GM19238 (cell line): ENCODE data around the gene DDIT4.

Source experiments
- DNase-seq: peaks from one replicate; pipeline ENCODE4 v3.0.0; 2011; ENCODE audit warnings: low spot score; ENCODE audit not compliant: insufficient read length

Gene DDIT4

GRCh38 chr10:72316386-72316700, 42.6 kb downstream of the DDIT4 start:
- no peak for DNase-seq

GRCh38 chr10:72316748-72317435, 43.2 kb downstream of the DDIT4 start:
- no peak for DNase-seq

- DNase-seq = no peak
These were observed 44.9 kb downstream of the DDIT4 start for GRCh38 chr10:72318418-72319262.

GRCh38 chr10:72319416-72320254, 45.9 kb downstream of the DDIT4 start:
- peak; percentile 82 for DNase-seq

- peak; percentile 89 for DNase-seq
These were observed 47.0 kb downstream of the DDIT4 start for GRCh38 chr10:72320676-72321247.

- no peak for DNase-seq
These were observed 47.7 kb downstream of the DDIT4 start for GRCh38 chr10:72321248-72322029.

- no peak for DNase-seq
These were observed 48.2 kb downstream of the DDIT4 start for GRCh38 chr10:72322030-72322279.

GRCh38 chr10:72322280-72323058, 48.7 kb downstream of the DDIT4 start:
- DNase-seq = no peak

GRCh38 chr10:72323108-72323749, 49.5 kb downstream of the DDIT4 start:
- DNase-seq = no peak

- DNase-seq = no peak
These were observed 50.1 kb downstream of the DDIT4 start for GRCh38 chr10:72323771-72324191.
